ENCODE data around the gene ARFGAP3.

DNA sequence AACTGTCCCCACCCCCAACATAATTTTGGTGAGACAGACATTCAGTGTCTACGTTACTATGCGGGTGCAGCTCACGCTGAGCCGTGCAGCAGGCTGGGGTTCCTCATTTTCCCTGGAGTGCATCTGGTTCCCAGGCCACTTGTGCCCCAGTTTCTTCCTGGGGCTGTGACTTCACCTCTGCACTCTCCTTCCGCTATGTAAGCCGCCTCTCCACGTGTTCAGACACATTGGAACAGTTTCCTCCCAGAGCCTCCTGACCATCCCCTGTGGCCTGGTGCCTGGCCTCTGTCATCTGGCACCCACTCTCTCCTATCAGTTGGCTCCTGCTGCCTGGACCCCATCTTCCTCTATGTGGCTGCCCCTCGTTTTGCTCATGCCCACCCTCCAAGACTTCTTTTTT, 90.2 kb downstream of the ARFGAP3 start:
- no peak for TF ChIP-seq POLR2AphosphoS5 (IDR thresholded peaks at IDR 0.05; ENCODE audit: borderline replicate concordance, low read depth, low read length)
- no peak for TF ChIP-seq EZH2 (IDR thresholded peaks at IDR 0.05)

Measured in SK-N-MC (cell line).